ENCODE data around the gene CPED1.
"Not testable (repeated sequence)": the region's sequence is repeated elsewhere in the genome, so short reads cannot be mapped to it uniquely, and the experiment has no call there.

The CPED1 gene

GRCh38 chr7:121043314-121044234 lies 55.1 kb downstream of the CPED1 start:
- no peak for DNase-seq

DNA sequence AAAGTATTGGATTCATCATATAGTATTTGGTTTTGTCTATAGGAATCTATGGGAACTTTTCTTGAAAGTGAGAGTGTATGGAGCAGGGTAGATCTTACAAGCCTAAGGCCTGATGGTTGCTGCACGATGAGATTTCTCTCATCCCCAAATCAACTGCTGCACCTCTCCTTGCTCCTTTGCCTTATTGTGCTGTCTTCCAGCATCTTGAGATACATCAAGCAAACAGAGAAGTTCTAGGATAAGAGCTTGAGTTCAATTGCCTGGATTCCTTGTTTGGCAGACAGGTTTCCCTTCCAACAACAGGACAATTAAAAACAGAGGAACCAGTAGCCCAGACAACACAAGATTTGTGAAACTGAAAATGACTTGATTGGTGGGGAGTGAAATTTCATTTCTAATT lies 56.6 kb downstream of the CPED1 start:
- no peak for DNase-seq

DNA sequence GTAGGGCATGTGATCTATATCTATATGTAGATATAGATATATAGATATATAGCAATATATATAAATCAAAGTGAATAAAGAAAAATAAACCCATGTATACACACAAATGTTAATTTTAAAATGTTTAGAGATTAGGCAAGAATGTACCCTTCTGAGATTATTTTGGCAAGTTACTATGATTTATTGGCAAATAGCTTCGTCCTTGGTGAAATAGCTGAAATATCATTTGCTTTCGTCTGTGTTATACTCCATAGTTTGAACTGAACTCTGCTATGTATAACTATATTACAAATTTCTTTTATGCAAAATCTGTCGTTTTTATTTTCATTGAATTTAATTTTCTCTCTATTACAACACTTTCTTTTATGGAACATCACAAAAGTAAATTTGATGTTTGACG lies 57.5 kb downstream of the CPED1 start:
- no peak for DNase-seq

DNA sequence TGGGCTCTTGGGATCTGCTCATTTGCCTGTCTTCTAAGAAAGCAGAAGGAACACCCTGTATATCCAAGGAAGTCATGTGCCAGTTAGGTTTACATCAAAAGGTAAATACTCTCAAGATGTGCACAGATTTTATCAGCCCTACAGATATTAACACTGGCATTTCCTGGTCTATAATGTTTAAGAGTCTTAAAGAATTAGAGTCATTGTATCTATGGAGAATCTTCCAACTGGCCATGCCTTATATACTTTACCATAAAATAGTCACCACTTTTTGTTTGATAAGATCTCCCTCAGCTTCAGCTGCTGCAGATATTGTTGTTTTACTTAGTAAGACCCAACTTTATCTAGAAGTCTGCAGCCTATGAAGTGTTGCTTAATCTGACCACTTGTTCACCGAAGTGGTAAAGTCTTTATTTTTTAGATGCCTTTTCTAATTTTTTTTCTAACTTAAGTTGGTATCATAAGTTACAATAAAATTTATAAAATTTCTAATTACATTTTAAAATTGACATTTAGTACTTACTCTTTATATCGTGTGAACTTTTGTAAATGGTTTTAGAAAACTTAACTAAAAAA lies 58.5 kb downstream of the CPED1 start:
- DNase-seq = no peak

GRCh38 chr7:121048195-121048594 lies 59.7 kb downstream of the CPED1 start:
- DNase-seq = no peak

DNA sequence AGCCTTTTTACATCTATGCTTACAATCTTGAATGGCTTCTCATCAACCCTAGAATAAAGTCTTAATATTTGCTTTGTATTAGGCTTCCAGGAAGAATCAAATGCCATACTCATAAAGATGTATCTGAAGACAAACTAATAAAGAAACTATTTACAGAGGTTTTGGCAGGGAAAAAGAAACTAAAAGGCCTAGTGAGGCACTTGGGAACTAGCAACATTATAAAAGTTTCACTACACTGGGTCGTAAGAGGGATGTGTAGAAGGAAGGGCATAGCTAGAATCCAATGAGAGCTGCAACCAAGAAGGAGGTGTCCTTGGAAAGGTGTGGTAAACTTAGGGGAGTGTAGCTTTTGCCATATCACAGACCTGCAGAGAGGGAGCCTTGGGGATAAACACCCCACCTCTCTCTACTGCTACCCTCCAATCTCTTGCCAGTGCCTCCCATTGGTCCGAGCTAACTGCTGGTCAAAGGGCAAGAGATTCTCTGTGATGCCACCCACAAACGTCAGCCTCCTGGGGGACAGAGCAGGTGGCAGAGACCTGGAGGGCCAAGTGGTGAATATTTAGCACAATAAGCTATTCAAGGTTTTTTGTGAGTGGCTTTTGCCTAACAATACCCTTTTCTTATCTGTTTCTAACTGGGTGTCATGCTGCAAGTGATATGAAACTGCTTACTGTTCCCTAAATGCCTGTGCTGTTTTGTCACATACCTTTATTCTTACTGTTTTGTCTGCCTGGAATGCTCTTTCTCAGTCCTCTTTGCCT lies 60.7 kb downstream of the CPED1 start:
- no peak for DNase-seq

DNA sequence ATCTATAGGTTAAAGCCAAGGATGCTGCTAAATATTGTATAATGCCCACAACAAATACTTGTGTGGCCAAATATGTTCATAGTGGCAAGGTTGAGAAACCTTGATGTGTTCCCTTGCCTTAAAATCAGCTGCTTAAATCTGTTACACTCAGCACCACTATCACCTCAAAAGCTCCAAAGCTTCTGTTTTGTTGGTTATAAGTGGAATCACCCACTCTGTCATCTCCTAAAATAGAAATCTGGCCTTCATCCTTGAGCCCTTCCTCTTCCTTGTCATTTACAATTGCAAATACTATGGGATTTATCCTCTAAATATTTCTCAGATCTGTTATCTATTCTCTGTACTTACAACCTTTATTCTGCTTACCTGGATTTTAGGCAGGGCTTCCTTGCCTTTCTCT lies 61.4 kb downstream of the CPED1 start:
- no peak for DNase-seq

- no peak for DNase-seq
Observed at GRCh38 chr7:121053219-121053618, 64.7 kb downstream of the CPED1 start.

DNA sequence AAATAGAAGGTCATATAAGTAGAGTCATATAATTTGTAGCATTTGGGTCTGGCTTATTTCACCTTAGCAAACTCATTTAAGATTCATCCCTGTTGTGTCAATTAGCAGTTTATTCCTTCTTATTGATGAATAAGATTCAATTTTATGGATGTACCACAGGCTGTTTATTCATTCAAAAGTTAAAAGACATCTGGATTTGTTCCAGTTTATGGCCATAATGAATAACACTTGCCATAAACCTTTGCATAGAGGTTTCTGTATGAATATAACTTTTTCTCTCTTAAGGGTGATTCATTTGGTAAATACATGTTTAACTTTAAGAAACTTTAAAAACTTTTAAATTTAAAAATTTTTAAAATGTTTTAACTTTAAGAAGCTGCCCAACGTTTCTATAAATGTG lies 66.4 kb downstream of the CPED1 start:
- DNase-seq = no peak

DNA sequence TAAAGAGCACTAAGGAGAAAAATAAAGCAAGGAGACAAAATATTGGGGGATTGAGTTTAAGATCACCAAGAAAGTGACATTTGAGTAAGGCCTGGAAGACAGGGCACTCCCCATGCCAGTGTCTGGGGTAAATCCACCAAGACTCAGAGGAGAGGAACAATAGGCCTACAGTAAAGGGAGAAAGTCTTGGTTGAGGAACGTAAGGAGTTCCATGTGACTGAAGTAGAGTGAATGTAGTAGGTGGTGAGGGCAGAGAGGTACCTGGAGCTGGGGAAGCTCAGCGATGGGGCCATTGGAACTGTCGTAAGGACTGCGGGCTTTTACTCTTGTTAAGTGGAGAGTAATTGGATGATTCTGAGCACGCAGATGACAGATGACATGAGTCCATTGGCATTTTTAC lies 69.4 kb downstream of the CPED1 start:
- DNase-seq = no peak

DNA sequence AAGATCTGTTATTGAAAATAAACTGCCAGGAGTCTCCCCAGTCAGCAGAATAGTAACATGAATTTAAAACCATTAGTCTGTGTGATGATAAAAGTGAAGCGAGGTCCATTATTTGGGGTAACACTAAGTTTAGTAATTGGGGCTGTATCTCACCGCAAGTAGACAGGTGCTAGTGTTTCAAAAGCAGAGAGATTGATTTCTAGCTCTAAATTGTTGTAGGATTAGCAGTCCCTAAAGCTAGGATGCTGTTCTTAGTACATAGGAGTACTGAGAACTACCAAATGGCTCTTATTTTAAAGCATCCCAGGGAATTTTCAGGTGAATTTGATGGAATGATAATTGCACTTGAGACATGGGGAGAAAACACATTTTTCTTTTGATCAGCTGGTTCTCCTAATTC lies 70.5 kb downstream of the CPED1 start:
- DNase-seq = no peak

- DNase-seq = not testable (repeated sequence)
Observed at GRCh38 chr7:121059979-121060509, 71.5 kb downstream of the CPED1 start.

DNA sequence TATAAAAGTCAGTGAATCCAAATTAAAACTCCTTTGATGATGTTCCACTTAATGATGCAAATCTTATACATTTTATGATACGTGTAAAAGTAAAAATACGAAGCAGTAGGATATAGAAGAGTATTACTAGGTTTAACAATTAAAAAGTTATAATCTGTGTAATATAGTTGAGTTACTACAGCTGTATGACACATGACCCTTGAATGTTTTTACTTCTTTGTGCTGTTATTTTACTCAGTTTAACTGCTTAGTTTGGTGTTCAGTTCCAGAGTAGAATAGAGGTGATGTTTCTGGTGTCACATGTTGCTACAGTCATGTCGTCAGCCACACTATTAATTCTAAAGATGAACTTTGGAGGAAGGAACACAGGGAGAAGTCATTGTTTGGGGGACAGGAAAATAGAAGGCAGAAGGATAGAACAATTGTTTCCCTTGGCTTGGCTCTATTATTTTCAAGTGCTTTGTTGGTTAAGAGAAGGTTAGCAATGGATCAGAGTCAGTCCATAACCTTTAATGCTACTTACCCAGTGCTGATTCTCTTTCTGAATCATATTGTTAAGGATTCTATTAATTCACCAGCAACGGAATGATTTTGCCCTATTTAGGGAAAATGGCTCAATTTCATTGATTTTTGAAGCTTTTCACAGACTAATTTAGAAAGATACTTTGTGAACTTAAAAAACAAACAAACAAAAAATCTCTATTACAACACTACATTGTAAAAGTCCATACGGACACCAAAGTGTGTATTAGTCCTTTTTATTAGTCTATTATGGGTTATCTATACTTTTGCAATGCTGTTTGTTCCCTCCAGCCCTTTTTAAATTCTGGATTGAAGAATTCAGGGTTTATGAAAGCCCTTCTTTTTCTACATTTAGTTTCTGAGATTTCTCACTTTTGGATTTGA lies 73.4 kb downstream of the CPED1 start:
- DNase-seq = no peak

DNA sequence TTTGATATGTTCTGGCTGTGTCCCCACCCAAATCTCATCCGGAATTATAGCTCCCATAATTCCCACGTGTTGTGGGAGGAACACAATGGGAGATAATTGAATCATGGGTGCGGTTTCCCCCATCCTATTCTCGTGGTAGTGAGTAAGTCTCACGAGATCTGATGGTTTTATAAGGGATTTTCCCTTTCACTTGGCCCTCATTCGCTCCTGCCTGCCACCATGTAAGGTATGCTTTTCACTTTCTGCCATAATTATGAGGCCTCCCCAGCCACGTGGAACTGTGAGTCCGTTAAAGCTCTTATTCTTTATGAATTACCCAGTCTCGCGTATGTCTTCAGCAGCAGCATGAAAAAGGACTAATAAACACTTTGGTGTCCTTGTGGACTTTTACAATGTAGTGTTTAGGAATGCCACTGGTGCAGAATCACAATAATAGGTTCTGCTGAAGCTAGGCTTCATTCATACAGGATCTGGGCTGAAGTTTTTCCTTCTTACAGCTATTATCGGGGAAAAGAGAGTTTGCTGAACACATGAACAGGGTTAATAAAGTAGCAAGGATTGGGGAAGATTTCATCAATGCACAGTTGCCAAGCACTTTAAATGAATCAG lies 74.3 kb downstream of the CPED1 start:
- DNase-seq = no peak

DNA sequence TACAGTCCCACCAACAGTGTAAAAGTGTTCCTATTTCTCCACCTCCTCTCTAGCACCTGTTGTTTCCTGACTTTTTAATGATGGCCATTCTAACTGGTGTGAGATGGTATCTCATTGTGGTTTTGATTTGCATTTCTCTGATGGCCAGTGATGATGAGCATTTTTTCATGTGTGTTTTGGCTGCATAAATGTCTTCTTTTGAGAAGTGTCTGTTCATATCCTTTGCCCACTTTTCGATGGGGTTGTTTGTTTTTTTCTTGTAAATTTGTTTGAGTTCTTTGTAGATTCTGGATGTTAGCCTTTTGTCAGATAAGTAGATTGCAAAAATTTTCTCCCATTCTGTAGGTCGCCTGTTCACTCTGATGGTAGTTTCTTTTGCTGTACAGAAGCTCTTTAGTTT lies 79.2 kb downstream of the CPED1 start:
- DNase-seq = not testable (repeated sequence)

DNA sequence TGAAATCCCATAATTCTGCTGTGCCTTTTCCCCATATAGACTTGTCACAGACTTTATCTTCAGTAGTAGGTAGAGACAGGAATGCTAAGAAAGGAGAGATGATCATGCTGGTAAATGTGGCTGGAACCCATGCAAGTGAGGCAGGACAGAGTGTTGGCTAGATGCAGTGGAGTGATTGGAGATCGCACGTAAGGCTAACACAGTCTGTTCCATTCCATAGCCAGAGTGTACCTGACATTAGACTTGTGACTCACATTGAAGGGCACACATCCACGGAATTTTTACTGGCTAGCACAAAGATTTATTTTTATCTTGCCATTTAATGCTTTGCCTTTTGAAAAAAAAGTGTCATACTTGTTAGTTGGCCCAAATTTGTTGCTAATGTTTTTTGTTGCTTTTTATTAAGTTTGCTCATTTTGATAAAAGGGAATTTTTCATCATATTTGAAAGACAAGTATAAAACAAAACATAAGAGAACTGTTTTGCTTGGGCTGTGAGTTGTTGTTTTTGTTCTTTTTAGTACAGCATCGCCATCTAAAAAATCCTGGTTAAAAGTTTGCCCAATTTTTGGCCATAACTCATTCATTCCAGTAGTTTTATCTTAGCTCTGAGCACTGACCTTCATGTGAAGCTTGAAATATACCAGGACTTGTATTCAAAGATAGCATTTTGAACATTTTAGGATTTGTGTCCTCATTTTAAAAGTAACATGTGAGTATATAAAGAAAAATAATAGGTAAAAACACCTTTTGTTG lies 81.0 kb downstream of the CPED1 start:
- DNase-seq = no peak

DNA sequence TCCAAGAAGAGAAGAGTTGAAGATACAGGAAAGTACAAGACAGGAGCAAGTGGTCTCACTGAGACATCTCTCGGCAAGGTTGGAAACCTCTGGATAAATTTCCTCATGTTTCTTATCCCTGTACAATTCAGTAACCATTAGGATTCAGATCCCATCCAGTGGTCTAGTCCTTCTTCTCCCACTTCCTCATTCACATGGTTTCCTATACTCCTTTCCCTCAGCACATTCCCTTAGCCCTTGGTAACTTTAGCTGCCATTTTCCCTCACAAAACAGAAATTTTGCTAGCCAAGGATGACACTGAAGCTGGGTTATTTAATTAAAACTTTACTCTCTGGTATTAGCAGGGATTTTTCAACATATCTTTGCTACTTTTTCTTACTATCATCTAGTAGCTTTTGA lies 82.6 kb downstream of the CPED1 start:
- no peak for DNase-seq

DNA sequence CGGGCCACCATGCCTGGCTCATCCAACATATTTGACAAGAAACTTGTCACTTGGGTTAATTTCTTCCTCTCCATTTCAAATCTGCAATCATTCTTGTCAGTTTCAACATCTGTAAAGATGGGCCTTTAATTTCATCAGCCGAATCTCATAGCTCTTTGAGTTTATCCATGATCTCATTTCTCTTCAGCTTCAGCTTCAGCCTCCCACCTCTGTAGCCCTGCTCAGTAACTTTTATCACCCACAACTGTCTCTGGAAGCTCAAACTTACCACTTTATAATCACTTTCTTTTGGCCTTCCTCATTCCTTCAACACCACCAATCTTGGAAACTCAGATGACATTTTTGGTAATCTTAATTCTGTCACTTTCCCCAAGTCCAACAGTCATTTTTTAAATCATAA lies 83.2 kb downstream of the CPED1 start:
- DNase-seq = no peak

DNA sequence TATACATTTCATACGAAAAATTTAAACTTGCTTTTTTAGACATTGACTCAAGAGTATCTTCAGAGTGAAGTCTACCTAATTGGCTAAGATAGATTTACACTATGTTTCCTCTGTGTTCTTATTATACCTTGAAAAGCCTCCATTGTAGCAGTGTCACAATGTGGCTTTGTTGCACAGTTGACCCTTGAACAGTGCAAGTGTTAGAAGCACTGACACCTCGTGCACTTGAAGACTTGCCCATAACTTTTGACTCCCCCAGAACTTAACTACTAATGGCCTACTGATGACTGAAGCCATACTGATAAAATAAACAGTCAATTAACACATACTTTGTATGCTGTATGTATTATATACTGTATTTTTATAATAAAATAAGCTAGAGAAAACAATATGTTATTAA lies 84.3 kb downstream of the CPED1 start:
- DNase-seq = no peak

- DNase-seq = no peak
Observed at GRCh38 chr7:121073463-121074099, 85.1 kb downstream of the CPED1 start.

DNA sequence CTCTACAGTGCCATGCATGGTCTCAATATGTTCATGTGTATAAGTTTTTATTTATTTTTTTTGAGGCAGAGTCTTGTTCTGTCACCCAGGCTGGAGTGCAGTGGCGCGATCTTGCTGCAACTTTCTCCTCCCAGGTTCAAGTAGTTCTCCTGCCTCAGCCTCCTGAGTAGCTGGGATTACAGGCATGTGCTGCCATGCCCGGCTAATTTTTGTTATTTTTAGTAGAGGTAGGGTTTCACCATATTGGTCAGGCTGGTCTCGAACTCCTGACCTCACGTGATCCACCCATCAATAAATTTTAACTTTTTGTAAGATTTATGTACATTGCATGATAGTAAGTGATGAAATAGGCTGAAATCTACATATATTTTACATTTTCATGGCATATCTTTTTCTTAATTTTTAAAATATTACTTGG lies 86.9 kb downstream of the CPED1 start:
- not testable (repeated sequence) for DNase-seq

Data from NCI-H1436 treated with DMSO at 0.1 percent for 48 hours (cell line).